GM19351 (cell line): ENCODE data around the gene KCNAB1.
"Not testable (repeated sequence)": the region's sequence is repeated elsewhere in the genome, so short reads cannot be mapped to it uniquely, and the experiment has no call there.

Source experiments
- ATAC-seq: cut with Tn5 transposase; IDR thresholded peaks from one replicate; pipeline ENCODE4 v1.9.1; 2021; ENCODE audit warnings: mild to moderate bottlenecking, moderate library complexity; ENCODE audit not compliant: unreplicated experiment

The KCNAB1 gene

DNA sequence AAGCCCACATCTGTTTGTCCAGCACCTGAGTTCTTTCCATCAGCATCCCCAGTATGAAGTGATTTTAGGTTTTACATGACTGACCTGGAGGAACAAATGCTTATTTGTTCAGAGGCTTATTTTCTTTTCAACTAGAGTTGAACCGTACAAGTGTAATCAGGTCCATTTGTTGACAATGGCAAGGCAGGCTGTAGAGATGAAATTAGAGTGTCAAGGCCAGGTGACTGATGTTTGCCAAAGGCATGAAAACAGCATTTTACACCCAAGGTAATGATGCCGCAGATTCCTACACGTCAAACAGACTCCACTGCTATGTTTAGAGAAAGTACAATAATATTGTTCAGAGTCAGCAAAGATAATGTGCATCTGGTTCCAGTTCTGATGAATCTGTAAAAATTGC is 96.5 kb downstream of the KCNAB1 start:
- ATAC-seq, result no peak

DNA sequence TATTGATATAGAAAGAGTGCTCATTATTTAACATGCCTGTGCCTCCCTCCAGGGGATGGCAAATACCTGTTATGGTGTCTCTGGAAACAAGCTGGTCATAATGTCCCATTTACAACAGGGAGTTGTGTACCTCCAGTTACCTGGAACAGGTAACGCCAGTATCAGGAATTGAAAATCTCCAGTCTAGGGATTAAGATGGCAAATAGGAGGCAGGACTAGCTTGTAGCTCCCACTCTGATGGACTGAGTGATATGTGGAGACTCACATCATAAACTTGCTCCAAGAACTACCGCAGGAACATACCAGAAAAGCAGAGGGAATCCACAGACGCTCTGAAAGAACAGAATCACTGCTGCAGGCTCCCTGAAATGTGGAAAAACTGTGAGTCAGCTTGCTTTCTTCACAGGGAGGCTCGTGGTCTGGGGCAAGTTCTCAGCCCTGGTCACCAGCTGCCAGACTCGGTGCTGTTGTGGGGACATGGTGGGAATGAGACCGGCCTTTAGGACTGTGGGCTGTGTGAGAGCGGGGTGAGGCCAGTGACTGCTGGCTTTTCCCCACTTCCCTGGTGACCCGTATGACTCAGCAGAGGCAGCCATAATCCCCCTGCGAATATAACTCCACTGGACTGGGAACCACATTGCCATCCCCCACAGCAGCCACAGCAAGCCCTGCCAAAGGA is 97.4 kb downstream of the KCNAB1 start:
- ATAC-seq, result no peak

DNA sequence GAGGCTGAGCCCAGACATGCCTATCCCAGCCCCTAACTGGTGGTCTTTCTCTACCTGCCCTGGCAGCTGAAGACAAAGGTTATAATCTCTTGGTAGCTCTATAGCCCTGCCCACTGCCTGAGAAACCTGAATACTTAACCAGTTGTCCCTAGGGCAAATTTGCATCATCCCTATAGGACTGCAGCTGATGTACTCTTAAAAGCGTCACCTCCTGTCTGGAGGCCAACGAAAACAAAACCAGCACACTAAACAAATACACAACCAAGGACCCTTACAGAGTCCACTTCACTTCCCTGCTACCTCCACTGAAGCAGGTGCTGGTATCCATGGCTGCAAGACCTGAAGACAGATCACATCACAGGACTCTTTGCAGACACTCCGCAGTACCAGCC is 98.0 kb downstream of the KCNAB1 start:
- ATAC-seq, result no peak

DNA sequence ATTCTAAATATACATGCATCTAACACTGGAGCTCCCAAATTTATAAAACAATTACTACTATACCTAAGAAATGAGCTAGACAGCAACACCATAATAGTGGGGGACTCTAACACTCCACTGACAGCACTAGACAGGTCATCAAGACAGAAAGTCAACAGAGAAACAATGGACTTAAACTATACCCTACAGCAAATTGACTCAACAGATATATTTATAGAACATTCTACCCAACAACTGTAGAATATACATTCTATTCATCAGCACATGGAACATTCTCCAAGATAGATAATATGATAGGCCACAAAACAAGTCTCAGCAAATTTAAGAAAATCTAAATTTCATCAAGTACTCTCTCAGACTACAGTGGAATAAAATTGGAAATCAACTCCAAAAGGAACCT is 102.0 kb downstream of the KCNAB1 start:
- not testable (repeated sequence) for ATAC-seq

DNA sequence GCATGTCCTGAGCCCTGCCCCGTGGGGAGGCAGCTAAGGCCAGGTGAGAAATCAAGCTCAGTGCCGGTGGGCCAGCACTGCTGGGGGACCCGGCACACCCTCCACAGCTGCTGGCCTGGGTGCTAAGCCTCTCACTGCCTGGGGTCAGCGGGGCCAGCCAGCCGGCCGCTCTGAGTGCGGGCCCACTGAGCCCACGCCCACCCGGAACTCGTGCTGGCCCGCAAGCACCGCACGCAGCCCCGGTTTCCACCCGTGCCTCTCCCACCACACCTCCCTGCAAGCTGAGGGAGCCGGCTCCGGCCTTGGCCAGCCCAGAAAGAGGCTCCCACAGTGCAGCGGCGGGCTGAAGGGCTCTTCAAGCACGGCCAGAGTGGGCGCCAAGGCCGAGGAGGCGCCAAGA is 103.7 kb downstream of the KCNAB1 start:
- not testable (repeated sequence) for ATAC-seq

DNA sequence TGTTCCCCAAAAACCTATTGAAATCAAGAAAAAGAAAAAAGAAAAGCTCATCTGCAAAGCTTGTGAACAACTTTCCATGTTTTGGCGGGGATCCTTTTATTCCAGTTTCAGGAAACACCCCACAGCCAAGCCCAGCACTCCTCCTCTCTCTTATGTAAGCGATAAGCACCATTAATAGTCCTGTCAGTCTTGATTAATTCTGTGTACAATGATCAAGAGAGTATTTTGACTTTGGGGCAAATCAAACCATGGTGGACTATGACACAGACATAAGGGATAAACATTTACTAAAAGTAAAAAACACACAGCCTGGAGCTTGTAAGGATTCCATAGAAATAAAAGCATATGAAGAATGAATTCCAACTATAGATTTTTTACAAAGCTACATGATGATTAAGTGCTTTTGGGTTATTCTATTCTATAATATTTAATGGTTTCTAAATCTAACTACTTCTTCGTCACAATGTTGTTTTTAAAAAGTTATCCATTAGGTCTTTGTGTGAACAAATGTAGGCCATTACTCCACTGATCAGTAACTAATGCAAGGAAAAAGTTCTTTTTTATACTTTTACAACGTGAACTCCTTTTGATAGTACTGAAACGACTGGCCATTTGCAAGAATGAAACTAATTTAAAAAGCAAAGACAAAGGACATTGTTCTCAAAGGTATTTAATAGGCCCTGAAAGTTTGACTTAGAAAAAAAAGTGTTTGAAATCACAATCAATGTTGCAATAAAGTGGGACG is 106.5 kb downstream of the KCNAB1 start:
- no peak for ATAC-seq

DNA sequence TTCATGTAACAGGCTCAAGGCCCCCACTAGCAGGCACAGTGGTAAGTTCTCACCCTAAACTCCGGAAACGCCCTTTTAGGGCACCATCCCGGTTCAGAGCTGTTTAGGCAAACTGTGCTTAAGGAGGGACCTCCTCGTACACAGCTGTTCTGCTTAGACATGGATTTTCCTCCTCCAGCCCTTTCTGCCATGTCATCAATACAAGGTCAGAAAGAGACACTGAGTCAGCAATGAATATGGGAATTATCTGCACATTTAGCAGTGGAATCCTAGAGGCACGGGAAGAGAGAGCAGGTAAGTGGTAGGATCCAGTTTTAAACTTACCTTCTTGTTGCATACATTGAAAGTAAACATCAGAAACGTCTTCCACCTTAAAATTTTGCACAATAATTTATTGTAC is 107.3 kb downstream of the KCNAB1 start:
- no peak for ATAC-seq

DNA sequence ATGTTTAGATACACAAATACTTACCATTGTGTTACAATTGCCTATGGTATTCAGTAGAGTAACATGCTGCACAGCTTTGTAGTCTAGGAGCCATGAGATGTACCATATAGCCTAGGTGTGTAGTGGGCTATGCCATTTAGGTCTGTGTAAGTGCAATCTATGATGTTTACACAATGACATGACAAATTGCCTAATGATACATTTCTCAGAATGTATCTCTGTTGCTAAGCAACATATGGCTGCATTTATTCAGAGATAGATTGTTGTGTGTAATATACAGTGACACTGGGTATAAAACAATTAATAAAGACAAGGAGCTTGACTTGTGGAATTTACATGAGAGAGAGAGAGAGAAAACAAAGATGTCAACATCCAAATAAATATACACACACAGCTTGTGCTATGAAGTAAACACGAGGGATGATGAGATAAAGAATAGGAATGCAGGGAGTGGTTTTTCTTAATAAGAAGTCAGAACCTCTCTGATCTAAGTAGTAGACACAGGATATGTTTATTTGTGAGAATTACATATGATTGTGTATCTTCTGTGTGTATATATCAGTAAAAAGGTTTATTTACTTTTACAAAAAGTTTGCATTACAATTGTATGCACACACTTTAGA is 110.0 kb downstream of the KCNAB1 start:
- ATAC-seq, result no peak

DNA sequence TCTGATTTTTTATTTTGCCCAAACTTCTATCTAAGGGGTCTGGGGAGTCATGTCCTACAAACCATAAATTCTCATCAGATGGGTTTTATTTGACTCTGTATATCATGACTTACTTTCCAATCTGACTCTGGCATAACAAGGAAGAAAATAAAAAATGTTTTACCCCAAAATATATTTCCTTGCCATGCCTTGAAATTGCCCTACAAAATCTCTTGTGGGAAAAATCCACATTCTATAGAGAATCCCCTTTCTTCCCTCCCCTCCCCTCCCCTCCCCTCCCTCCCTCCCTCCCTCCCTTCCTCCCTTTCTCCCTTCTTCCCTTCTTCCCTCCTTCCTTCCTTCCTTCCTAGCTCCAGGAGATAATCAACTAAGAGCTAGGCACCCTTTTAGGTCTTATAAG is 110.8 kb downstream of the KCNAB1 start:
- ATAC-seq, result not testable (repeated sequence)

DNA sequence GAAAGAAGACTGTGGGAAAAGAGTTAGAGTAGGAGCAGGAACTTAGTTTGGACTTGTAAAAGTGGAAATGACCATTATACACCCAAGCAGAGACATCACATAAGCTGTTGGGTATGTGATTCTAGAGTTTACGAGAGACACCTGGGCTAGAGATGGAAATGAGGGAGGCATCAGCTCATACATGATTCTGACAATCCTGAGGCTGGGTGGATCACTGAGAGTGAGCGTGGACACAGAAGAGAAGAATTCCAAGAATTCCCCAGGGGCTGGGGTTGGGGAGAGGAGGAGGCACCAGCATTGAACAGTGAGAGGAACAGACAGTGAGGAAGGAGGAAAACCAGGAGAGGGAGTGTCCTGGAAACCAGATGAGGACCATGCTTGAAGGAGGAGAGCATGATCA is 113.5 kb downstream of the KCNAB1 start:
- ATAC-seq, result no peak

DNA sequence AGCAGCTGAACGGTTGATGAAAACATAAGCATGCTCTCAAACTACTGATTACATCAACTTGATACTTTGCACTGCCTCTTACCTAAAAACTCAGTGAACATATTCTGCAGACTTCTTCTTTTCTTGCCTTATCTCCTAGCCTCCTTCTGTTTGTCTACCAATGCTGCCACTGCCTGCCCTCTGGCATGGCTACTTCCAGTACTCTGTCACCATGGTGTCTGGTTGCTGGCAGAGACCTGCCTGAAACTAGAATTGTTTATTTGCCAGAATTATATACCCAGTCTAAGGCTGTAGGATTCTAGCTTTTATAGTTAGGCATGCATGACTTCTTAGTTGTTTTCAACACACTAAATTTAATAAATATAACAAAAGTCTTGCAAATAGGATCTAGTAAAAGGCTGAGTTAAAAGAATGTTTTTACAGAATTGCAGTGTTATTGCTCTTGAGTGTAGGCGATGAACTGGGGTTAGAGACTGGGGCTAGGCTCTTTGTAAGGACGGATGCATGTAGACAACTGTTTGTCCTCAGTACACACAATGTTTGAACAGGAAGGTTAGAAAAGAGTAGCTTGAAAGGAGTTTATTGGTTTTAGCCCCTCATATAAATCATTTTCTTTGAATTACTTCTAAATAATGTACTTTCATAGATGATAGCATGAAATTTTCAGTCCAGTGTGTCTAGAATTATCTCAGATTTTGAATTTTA is 116.3 kb downstream of the KCNAB1 start:
- ATAC-seq, result no peak

DNA sequence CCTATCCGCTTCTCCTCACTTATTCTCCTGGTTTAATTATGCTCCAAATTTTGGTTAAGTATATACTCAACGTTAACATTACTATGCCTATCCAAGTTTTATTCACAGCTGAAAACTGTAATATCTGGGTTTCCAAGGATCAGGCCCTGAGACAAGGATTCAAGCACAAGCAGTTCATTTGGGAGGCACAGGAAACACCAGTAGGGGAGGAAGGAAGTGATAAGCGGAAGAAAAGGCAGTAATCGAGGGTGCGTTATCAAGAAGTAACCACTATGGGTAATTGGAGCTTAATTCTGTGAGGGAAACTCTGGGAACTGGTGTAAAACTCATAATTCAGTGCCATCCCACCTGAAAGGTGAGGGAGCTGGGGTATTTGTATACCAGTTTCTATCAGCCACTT is 120.3 kb downstream of the KCNAB1 start:
- no peak for ATAC-seq

DNA sequence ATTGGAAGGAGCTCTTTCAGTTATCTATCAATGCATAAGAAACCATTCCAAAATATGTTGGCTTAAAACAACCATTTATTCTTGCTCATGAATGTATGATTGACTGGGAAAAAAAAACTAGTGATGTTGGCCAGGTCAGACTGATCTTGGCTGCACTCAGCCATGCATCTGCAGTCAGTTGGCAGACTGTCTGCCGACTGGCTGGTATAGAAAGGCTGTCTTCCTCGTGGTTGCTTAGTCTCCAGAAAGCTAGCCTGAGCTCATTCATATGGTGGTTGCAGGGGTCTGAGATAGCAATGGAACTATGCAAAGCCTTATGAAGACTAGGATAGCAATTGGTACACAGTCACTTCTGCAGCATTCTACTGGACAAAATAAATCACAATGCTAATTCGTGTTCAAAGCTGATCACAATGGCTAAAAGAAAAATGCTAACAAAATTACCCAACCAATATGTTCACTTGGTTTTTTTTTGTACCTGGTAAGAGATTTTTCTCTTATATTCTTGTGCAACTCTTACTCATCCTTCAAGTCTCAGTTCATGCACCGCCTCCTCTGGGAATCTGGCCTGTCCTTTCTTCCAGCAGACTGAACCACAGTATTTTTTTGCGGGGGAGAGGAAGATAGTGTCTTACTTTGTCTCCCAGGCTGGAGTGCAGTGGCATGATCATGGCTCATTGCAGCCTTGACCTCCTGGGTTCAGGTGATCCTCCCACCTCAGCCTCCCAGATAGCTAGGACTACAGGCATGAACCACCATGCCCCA is 126.8 kb downstream of the KCNAB1 start:
- ATAC-seq, result no peak

DNA sequence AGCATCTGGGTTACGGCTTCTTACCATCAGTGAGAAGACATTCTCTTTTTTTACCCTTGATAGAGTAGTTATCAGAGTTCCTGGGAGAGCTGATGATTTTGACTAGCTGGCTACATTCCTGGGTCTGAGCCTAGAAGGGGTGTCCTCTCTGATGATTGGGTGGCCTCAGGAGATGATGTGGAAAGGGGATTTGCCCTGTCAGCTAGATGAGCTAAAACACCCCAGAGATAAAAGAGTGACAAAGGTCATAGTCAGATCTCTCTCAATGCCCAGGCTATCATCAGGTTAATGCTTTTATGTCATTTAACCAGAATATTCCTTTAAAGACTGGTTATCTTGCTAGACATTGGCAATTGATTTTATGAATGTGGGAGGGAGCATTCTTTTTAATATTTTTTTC is 130.2 kb downstream of the KCNAB1 start:
- ATAC-seq, result no peak

DNA sequence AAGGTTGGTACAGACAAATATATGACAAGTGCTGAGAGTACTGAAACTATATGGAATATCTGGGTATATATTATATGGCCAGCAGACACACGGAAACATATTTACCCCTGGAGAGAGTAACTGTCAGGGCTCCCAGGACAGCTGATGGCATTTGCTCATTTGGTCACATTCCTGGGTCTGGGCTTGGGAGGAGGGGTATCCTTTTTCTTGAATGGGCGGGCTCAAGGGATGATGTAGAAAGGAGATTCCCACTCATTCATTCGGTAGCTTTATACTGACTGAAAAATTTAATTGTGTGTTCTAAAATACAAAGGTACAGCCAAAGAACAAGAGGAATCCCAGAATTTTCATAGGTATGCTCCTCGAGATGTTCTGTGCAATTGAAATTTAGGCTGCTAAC is 131.0 kb downstream of the KCNAB1 start:
- ATAC-seq, result no peak

DNA sequence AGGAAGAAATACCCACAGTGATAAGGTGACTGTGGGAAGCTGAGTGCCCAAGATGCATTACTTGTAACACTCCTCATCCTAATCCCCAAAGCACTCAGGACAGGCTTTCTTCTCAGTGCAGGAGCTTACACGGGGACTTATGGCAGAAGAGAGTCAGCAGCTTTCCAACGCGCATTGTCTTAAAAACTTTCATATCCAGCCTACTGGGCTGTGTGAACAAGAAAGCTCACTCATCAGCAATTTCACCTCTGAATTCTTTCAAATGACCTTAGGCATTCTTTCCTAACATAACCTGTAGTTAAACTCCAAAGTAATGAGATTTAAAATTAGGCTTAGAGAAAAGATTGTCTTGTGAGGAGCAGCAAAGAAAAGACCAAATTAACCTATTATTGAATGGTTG is 132.3 kb downstream of the KCNAB1 start:
- no peak for ATAC-seq

DNA sequence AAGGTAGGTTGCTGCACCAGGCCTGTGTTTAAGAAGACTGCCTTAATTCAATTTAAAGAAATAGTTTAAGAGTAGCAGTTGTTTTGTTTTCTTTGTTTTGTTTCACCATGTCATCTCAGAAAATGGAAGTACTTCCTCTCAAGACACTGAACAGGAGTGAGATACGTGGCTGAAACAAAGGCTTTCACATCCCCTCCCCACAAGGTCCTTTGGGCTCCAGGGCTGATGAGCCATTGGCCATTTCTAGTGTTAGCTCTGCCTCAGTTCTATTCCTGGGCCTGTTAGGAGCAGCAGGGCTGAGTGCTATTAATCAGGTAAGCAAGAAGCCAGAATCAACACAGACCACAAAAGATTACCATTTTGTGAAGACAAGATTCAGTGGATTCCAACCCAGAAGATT is 132.8 kb downstream of the KCNAB1 start:
- peak; percentile 75 for ATAC-seq

DNA sequence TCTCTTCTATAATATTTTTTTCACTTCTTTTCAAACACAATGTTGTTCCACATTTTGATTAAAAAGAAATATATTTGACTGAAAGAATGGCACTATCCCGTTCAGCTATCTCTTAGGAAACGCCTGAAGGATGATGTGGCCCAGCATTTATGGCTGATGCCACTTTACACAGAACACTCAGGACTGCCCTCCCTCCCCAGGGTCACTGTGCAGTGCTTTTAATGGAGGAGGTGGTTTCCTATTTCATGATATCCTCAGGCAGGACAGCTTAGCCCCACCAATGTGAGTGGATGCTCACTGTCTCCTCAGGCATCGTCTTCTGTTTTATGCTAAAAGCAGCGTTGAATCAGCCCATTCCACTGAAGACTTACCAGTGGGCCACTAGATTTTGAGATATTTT is 135.9 kb downstream of the KCNAB1 start:
- no peak for ATAC-seq

DNA sequence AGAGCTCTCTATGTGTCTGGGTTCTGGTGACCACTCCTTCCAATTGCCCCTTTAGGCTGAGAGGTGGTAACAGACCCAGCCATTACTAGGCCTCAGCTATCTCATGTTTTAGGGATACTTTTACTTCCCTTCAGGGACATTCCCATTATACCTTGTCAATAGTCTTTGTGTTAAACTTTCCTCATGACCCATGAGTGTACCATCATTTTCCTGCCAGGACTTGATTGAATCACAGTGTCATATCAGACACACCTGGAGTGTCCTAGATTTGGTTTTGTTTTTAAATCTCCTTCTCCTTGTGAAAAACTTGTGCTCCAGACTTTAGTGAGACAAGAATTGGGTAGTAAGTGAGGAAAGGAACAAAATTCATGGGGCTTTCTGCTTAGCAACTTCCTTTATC is 136.6 kb downstream of the KCNAB1 start:
- no peak for ATAC-seq

DNA sequence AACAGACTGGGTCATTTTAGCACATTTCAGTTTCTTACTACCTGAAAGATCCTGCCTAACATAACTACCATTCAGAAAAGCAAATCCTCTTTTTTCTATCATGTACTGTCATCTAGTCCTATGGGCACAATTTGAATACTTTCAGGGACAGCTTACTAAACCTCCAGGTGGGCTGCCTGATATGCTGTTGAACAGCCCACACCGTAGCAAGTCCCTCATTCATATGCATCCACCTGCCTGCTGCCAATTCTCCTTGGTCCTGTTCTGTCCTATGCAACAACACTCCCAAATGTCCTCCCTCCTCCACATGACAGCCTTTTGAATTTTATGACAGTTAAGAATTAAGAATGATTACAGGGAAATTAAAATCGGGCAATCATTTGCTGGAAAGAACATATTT is 137.9 kb downstream of the KCNAB1 start:
- no peak for ATAC-seq

DNA sequence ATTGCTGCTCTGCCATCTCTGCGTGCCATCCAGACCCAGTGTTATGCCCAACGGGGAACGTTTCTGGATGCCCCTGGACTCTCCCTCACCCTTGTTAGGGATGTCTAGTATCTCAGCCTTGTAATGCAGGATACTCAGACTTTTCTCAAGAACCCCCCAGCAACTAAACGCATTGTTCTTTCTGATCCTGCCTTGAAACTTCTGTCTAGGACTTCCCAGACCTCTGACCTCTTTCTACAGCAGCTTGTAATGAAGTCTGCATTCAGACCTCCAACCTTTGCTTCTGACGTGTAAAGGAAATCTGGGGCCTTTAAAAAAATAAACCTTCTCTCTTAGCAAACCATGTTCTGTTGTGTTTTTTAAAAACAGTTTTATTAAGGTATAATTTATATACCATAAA is 139.5 kb downstream of the KCNAB1 start:
- no peak for ATAC-seq
